ENCODE data around the gene TNK2.

DNA sequence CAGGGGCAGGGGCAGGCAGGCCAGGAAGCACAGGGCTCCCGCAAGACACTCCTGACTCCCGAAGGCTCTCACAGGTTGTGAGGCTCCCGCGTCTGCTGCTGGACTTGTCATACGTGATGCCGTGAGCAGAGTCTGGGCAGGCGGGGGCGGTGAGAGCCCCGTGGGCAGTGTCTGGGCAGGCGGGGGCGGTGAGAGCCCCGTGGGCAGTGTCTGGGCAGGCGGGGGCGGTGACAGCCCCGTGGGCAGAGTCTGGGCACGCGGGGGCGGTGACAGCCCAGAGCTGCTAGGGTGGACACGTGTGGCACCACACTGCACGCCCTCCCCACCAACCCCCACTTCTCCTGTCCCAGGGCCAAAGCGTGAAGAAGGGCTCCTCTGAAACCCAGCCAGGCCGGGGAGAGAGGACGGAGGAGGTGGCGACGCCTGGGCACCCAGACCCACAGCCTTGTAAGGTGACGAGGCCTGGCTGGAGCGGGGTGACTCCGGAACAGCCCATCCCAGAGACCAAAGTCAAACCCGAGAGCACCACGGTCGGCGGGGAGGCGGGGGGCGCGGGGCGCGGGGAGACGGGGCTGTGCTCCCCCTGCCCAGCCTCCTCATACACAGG, 35.0 kb downstream of the TNK2 start:
- TF ChIP-seq POLR2A (IDR thresholded peaks at IDR 0.05) = no peak
- TF ChIP-seq, protein P1, sequence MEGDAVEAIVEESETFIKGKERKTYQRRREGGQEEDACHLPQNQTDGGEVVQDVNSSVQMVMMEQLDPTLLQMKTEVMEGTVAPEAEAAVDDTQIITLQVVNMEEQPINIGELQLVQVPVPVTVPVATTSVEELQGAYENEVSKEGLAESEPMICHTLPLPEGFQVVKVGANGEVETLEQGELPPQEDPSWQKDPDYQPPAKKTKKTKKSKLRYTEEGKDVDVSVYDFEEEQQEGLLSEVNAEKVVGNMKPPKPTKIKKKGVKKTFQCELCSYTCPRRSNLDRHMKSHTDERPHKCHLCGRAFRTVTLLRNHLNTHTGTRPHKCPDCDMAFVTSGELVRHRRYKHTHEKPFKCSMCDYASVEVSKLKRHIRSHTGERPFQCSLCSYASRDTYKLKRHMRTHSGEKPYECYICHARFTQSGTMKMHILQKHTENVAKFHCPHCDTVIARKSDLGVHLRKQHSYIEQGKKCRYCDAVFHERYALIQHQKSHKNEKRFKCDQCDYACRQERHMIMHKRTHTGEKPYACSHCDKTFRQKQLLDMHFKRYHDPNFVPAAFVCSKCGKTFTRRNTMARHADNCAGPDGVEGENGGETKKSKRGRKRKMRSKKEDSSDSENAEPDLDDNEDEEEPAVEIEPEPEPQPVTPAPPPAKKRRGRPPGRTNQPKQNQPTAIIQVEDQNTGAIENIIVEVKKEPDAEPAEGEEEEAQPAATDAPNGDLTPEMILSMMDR (IDR thresholded peaks at IDR 0.05) = no peak

Data from adrenal gland (tissue), 5 donors.